ENCODE results near the gene SRP68. TPM values are rescaled to one million over a fixed set of nuclear protein-coding genes. Genes with fewer than 3 reads are reported as not detected.

The SRP68 gene
- total RNA-seq, 1 donor from 2014 or later = 48.4 TPM

DNA sequence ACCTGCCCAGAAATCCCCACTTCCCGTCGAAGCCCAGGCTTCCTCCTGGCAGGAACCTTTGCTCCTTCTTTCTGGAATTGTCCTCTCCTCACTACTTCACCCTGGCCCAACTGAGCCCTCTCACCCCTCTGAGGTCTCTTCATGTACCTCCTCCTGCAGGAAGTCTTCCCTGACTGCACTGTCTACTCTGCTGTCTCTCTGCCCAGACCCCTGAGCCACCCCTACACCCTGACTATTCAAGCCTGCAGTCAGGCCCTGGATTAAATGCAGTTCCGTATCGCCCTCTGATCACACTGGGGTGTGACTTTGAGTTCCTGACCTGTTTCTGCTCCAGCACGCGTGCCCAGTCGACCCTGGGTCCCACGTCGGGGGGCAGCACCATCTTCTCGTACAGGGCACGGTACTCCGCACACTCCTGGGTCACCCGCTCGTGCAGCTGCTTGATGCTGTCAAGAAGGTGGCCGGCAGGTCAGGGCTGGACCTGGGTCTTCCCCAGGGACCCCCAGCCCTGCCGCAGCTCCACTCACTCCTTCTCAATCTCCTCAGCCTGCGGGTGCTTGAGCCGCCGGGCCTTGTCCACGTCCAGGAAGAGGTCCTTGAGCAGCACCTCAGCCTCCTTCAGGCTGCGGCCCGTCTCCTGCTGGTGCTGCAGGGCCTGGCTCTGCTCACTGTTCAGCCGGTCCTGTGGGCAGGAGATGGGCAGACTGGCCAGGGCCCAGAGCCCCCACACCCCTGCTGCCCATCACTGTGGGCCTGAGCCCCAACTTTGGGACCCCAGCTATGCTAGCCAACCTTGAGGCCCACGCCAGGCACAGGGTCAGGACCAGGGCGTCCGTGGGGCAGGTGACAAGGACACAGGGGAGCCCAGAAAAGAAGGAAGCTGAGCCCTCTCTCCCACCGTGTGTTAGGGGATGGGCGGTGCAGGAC is 49.1 kb downstream of the SRP68 start:
- TF ChIP-seq, protein P1, sequence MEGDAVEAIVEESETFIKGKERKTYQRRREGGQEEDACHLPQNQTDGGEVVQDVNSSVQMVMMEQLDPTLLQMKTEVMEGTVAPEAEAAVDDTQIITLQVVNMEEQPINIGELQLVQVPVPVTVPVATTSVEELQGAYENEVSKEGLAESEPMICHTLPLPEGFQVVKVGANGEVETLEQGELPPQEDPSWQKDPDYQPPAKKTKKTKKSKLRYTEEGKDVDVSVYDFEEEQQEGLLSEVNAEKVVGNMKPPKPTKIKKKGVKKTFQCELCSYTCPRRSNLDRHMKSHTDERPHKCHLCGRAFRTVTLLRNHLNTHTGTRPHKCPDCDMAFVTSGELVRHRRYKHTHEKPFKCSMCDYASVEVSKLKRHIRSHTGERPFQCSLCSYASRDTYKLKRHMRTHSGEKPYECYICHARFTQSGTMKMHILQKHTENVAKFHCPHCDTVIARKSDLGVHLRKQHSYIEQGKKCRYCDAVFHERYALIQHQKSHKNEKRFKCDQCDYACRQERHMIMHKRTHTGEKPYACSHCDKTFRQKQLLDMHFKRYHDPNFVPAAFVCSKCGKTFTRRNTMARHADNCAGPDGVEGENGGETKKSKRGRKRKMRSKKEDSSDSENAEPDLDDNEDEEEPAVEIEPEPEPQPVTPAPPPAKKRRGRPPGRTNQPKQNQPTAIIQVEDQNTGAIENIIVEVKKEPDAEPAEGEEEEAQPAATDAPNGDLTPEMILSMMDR (IDR thresholded peaks at IDR 0.05; ENCODE audit: partially characterized antibody, unreplicated experiment) = no peak
- Mint-ChIP-seq H3K27ac (ENCODE audit: unreplicated experiment) (no peak overlapping the region), H3K4me3 (ENCODE audit: unreplicated experiment) (no peak overlapping the region), H3K4me1 (ENCODE audit: low read depth, unreplicated experiment) (peaks cover 4% of the 10 kb centered on the region), H3K36me3 (ENCODE audit: unreplicated experiment) (no peaks in the 10 kb centered on the region), H3K9me3 (ENCODE audit: unreplicated experiment) (peaks cover 2% of the 10 kb centered on the region), H3K27me3 (ENCODE audit: unreplicated experiment) (peaks cover 7% of the 10 kb centered on the region)
- no peak for DNase-seq

DNA sequence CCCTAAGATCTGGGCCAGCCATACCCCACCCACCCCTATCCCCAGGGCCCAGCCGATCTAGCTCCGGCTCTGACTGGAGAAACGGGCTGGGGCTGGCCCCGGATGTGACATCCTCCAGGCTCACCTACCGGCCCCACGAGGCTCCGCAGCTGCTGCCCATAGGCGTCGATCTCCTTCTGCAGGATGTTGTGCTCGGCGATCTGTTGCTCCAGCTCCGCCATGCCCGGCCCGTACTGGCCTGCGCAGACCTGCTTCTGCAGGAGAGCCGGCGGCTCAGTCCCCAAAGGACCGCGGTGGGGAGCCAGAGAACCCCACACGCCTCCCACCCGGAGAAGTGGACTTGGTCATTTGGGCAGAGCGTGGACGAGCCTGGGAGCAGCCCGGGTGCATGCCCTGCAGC is 50.0 kb downstream of the SRP68 start:
- H3K4me3 Mint-ChIP-seq (ENCODE audit: unreplicated experiment) = no peak overlapping the region
- peaks cover 4% of the 10 kb centered on the region for H3K4me1 Mint-ChIP-seq (ENCODE audit: low read depth, unreplicated experiment)
- DNase-seq = no peak
- peaks cover 2% of the 10 kb centered on the region for H3K9me3 Mint-ChIP-seq (ENCODE audit: unreplicated experiment)
- H3K36me3 Mint-ChIP-seq (ENCODE audit: unreplicated experiment) = no peaks in the 10 kb centered on the region
- TF ChIP-seq, protein P1 (IDR thresholded peaks at IDR 0.05; ENCODE audit: partially characterized antibody, unreplicated experiment) = no peak
- H3K27me3 Mint-ChIP-seq (ENCODE audit: unreplicated experiment) = peaks cover 7% of the 10 kb centered on the region
- H3K27ac Mint-ChIP-seq (ENCODE audit: unreplicated experiment) = no peak overlapping the region

DNA sequence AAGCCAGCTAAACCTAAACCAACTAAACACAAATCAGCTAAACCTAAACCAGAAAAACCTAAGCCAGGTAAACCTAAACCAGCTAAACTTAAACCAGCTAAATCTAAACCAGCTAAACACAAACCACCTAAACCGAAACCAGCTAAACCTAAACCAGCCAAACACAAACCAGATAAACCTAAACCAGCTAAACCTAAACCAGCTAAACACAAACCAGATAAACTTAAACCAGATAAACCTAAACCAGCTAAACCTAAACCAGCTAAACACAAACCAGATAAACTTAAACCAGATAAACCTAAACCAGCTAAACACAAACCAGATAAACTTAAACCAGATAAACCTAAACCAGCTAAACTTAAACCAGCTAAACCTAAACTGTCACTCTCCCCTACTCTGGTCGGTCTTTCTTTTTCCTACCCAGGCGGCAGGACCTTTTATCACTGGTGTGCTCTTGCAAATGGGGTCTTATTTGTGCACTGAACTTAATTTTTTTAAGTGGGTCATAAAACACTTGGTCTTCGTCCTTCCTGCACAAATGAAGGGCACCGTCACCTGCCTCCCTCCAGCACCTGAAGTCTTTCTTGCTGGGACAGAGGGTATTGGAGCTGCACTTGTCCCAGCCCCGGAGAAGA is 52.4 kb downstream of the SRP68 start:
- DNase-seq = no peak
- Mint-ChIP-seq H3K4me3 (ENCODE audit: unreplicated experiment) (no peak overlapping the region), H3K27me3 (ENCODE audit: unreplicated experiment) (peaks cover 9% of the 10 kb centered on the region), H3K36me3 (ENCODE audit: unreplicated experiment) (no peaks in the 10 kb centered on the region), H3K4me1 (ENCODE audit: low read depth, unreplicated experiment) (peaks cover 4% of the 10 kb centered on the region), H3K27ac (ENCODE audit: unreplicated experiment) (no peak overlapping the region), H3K9me3 (ENCODE audit: unreplicated experiment) (peaks cover 4% of the 10 kb centered on the region)
- TF ChIP-seq, protein P1 (IDR thresholded peaks at IDR 0.05; ENCODE audit: partially characterized antibody, unreplicated experiment) = no peak

DNA sequence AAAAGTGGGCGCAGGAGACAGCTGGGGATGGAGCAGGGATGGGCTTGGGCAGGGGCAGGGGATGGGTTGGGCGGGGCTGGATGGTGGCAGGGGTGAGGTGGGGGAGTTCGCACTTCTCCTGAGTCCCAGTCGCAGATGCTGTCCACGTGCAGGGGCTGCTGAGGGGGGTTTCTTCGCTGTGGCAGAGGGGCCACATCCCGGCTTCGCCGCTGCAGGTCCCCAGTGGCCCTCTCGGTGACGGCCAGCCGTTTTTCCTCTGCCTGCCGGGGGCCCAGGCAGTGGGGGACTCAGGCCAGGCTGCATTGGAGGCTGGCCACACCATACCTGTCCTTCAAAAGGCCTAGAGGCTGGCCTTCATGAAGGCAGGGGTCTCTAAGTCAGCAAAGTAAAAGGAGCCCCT is 53.5 kb downstream of the SRP68 start:
- H3K27ac Mint-ChIP-seq (ENCODE audit: unreplicated experiment) = no peak overlapping the region
- no peak overlapping the region for H3K4me3 Mint-ChIP-seq (ENCODE audit: unreplicated experiment)
- no peak for DNase-seq
- no peaks in the 10 kb centered on the region for H3K4me1 Mint-ChIP-seq (ENCODE audit: low read depth, unreplicated experiment)
- H3K27me3 Mint-ChIP-seq (ENCODE audit: unreplicated experiment) = peaks cover 7% of the 10 kb centered on the region
- H3K9me3 Mint-ChIP-seq (ENCODE audit: unreplicated experiment) = peaks cover 4% of the 10 kb centered on the region
- TF ChIP-seq, protein P1 (IDR thresholded peaks at IDR 0.05; ENCODE audit: partially characterized antibody, unreplicated experiment) = no peak
- H3K36me3 Mint-ChIP-seq (ENCODE audit: unreplicated experiment) = no peaks in the 10 kb centered on the region

DNA sequence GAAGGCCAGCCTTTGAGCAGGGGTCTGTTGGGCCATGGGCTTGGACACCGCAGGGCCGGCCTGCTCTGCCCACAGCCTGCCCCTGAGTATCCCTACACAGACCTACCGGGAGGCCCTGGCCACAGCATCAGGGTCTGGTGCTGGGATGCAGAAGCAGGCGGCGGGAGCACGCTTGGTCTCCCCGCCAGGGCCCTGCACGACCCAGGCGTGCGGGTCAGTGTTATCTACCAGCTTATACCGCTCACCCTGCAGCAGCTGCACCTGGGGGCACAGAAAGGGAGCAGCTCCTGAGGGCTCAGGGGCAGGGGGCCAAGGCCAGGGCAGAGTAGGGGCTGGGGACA is 54.0 kb downstream of the SRP68 start:
- H3K27ac Mint-ChIP-seq (ENCODE audit: unreplicated experiment) = no peak overlapping the region
- TF ChIP-seq, protein P1 (IDR thresholded peaks at IDR 0.05; ENCODE audit: partially characterized antibody, unreplicated experiment) = no peak
- DNase-seq = no peak
- H3K27me3 Mint-ChIP-seq (ENCODE audit: unreplicated experiment) = peaks cover 7% of the 10 kb centered on the region
- no peaks in the 10 kb centered on the region for H3K36me3 Mint-ChIP-seq (ENCODE audit: unreplicated experiment)
- H3K4me3 Mint-ChIP-seq (ENCODE audit: unreplicated experiment) = no peak overlapping the region
- peaks cover 4% of the 10 kb centered on the region for H3K9me3 Mint-ChIP-seq (ENCODE audit: unreplicated experiment)
- H3K4me1 Mint-ChIP-seq (ENCODE audit: low read depth, unreplicated experiment) = no peaks in the 10 kb centered on the region
